ENCODE results near the gene BAD.
A peak's percentile ranks its signal among the peaks of the same experiment; 100 is the strongest.

BAD gene

GRCh38 chr11:64261556-64262080 lies 22.8 kb downstream of the BAD start:
- TF ChIP-seq CTCF (IDR thresholded peaks at IDR 0.05; ENCODE audit: control extremely low read depth, extremely low read depth, low read depth, missing control alignments): no peak
- POLR2A ChIA-PET: no interaction called here
- CTCF ChIA-PET: interaction anchor here (1.0 to 14.6 kb wide), 4 partner anchors 10 to 55 kb away, joined by 3 to 134 read pairs (median 6); partner anchors contain the start of genes CATSPERZ, FERMT3 and PLCB3
- no peak for DNase-seq (ENCODE audit: extremely low spot score)

- TF ChIP-seq CTCF (IDR thresholded peaks at IDR 0.05; ENCODE audit: control extremely low read depth, extremely low read depth, low read depth, missing control alignments): no peak
- POLR2A ChIA-PET: no interaction called here
- CTCF ChIA-PET: interaction anchor here (1.8 to 14.6 kb wide), 2 partner anchors 10 to 12 kb away, joined by 5 to 134 read pairs; partner anchors contain the start of gene PLCB3
- peak; percentile 57 for DNase-seq (ENCODE audit: extremely low spot score)
Measured at GRCh38 chr11:64260147-64260708, 24.2 kb downstream of the BAD start.

GRCh38 chr11:64259533-64260067 lies 24.9 kb downstream of the BAD start:
- POLR2A ChIA-PET: interaction anchor here (0.5 kb wide), 1 partner anchor 9 kb away, joined by 4 read pairs; no protein-coding TSS in a partner anchor
- CTCF ChIA-PET: interaction anchor here (0.9 to 14.6 kb wide), 3 partner anchors 9 to 45 kb away, joined by 3 to 134 read pairs (median 9); partner anchors contain the start of gene PLCB3
- DNase-seq (ENCODE audit: extremely low spot score): peak; percentile 48
- no peak for TF ChIP-seq CTCF (IDR thresholded peaks at IDR 0.05; ENCODE audit: control extremely low read depth, extremely low read depth, low read depth, missing control alignments)

- TF ChIP-seq CTCF (IDR thresholded peaks at IDR 0.05; ENCODE audit: control extremely low read depth, extremely low read depth, low read depth, missing control alignments): no peak
- CTCF ChIA-PET: interaction anchor here (0.9 to 14.6 kb wide), 4 partner anchors 8 to 53 kb away, joined by 3 to 134 read pairs (median 8); partner anchors contain the start of genes FERMT3 and PLCB3
- POLR2A ChIA-PET: interaction anchor here (0.5 kb wide), 1 partner anchor 10 kb away, joined by 4 read pairs; no protein-coding TSS in a partner anchor
- DNase-seq (ENCODE audit: extremely low spot score): no peak
Measured at GRCh38 chr11:64258946-64259532, 25.4 kb downstream of the BAD start.

GRCh38 chr11:64258356-64258755 lies 26.1 kb downstream of the BAD start:
- POLR2A ChIA-PET: no interaction called here
- CTCF ChIA-PET: interaction anchor here (0.9 to 14.6 kb wide), 4 partner anchors 8 to 52 kb away, joined by 3 to 134 read pairs (median 8); partner anchors contain the start of genes FERMT3 and PLCB3
- DNase-seq (ENCODE audit: extremely low spot score): no peak
- no peak for TF ChIP-seq CTCF (IDR thresholded peaks at IDR 0.05; ENCODE audit: control extremely low read depth, extremely low read depth, low read depth, missing control alignments)

- TF ChIP-seq CTCF (IDR thresholded peaks at IDR 0.05; ENCODE audit: control extremely low read depth, extremely low read depth, low read depth, missing control alignments): no peak
- DNase-seq (ENCODE audit: extremely low spot score): no peak
- ChIA-PET POLR2A (interaction anchor here (0.6 kb wide), 1 partner anchor 11 kb away, joined by 5 read pairs; no protein-coding TSS in a partner anchor), CTCF (interaction anchor here (3.2 kb wide), 1 partner anchor 45 kb away, joined by 11 read pairs; no protein-coding TSS in a partner anchor)
Measured at GRCh38 chr11:64256300-64256699, 28.2 kb downstream of the BAD start.

Data from GM10248 (cell line).